Erythroblast (primary cell): ENCODE measurements around the gene GARNL3.

ENCODE experiments used
- DNase-seq, 2 experiments: peaks; one replicate each; lab custom pipeline; 2025; lab: John Stamatoyannopoulos, UW
- GATA1 ChIP-seq: IDR thresholded peaks from 2 replicates; pipeline ENCODE4 v1.6.1; 2011; ENCODE audit warnings: low read depth, mild to moderate bottlenecking, control low read depth, low read length, moderate library complexity
- POLR2A ChIP-seq: IDR thresholded peaks from 2 replicates; pipeline ENCODE4 v1.6.1; 2011; ENCODE audit warnings: mild to moderate bottlenecking, low read length

Gene GARNL3

DNA sequence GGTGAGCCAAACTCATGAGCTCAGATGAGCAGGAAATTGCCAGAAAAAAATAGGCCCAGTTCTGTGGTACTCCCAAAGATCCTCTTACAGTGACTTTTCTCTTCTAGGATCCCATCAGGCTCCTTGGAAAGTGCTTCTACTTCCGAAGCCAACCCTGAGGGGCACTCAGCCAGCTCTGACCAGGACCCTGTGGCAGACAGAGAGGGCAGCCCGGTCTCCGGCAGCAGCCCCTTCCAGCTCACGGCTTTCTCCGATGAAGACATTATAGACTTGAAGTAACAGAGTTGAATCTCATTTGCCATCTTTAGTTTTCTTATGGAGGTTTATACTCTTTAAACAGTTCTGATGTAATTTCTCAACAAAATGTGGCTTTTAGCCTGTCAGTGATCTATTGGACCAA lies 128.4 kb downstream of the GARNL3 start:
- no peak for DNase-seq
- TF ChIP-seq POLR2A (no peak), GATA1 (no peak)

DNA sequence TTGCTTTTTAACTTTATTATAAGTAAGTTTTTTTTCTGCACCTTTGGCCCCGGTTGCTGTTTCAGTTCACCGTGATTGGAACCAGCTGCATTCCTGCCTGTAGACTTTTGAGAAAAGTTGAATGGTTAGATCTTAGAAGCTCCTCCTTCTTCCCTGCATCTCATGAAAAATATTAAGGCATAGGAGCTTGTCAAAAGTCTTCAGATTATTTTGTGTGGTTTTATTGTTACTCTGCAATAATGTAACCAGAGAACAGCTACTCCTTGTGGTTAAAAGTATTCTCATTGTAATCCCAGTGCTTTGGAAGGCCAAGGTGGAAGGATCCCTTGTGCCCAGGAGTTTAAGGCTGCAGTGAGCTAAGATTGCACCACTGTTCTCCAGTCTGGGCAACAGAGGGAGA lies 129.1 kb downstream of the GARNL3 start:
- no peak for DNase-seq
- no peak for TF ChIP-seq POLR2A

DNA sequence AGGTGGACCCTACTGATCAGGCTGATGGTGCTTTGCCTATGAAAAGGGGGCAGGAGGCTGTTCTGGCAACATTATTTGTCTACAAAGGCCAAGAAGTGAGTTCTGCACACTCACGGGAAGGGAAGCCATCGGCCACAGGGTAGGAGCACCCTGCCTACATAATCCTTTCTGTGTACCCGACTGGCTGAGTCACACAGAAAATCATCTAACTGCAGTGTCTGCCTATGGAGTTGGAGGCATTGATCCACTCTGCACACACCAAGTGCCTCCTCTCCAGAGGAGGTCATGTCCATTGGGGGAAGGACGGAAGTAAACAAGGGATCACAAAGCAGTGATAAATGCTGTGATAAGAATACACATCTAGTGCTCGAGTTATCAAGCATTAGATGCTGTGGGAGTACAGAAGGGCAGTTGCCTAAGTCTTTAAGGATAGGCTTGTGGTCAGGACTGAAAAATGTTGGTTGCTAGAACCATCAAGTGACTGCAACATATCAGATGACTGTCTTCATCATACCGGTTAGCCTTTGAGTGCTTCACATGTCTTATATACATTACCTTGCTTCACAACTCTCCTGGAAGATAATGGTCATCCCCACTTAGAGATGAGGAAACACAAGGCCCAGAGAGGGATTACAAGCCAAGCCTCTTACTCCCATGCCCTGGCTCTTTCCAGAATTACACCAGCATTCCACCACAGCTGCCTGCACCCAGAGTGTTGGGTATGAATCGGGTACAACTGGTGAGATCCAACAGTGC lies 131.1 kb downstream of the GARNL3 start:
- DNase-seq = no peak
- TF ChIP-seq POLR2A = no peak
- TF ChIP-seq GATA1 = no peak

DNA sequence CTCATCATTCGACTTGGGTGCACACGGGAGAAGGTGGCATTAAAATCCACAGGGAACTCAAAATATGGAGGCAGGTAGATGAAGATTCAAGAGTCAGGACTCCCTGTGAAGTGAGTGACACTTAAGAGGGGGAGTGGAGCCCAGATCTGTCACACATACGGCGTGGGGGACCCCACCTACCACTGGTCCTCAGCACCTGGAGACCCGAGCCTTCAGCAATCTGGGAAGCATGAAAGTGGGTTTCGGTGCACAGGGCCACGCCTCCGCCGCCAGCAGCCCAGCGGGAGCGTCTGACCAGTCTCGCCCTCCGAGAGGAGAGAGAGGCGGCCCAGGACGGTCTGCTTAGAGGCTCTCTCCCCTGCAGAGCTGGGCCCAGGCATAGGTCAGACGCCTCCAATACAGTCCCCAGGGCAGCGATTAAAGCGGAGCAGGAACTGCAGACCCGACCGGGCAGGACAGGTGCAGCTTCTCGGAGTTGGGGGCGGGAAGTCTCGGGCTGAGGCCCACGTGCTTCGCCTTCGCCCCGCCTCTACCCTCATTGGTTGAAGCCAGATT lies 131.8 kb downstream of the GARNL3 start:
- DNase-seq = no peak
- TF ChIP-seq GATA1 (no peak), POLR2A (no peak)

DNA sequence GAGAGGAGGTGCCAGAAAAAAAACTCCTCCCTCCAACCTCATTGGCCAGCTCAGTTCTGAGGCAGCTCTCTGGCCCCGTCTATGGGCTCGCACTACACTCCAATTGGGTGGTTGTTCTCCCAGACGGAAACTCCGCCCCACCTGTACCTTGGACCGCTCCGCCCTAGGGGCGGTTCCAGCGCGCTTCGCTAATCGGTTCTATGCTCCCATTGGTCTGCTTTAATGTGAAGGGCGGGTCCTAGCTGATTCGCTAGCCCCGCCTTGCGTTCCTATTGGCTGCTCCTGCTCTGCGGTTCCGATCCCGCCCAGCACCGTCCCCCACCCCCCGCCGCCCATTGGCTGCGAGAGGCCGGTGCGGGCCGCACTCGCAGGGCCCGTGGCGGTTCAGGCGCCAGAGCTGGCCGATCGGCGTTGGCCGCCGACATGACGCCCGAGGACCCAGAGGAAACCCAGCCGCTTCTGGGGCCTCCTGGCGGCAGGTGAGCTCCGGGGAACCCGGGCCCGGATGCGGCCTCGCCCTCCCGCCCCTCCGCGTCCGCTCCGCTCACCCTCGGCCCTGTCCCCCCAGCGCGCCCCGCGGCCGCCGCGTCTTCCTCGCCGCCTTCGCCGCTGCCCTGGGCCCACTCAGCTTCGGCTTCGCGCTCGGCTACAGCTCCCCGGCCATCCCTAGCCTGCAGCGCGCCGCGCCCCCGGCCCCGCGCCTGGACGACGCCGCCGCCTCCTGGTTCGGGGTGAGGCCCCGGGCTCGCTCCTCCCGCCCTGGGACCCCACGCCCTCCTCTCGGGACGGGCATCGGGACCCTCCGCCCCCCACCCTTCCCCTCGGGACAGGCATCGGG lies 132.5 kb downstream of the GARNL3 start, which contains the start of gene SLC2A8:
Gene SLC2A8, plus strand, starts transcription at position 362 of the 838 bp plus-strand sequence. Its CDS starts 62 bp downstream, at position 424.
- TF ChIP-seq POLR2A = no peak
- DNase-seq = peak; percentile 98 to 99

DNA sequence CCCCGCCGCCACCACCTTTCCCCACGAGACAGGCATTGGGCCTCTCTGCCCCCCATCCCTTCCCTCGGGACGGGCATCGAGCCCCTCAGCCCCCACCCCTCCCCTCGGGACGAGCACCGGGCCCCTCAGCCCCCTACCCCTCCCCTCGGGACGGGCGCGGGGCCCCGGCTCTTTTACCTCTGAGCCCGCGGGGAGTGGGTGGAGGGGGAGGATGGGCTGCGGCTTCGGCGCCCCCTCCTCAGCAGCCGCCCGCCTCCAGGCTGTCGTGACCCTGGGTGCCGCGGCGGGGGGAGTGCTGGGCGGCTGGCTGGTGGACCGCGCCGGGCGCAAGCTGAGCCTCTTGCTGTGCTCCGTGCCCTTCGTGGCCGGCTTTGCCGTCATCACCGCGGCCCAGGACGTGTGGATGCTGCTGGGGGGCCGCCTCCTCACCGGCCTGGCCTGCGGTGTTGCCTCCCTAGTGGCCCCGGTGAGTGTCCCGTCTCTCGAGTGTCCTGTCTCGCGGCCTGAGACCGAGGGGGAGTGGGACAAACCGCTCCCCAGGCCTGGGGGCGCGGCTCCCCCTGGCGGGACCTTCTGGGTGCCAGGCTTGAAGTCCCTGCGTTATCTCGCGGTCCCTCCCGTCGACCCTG lies 133.2 kb downstream of the GARNL3 start:
- DNase-seq = peak; percentile 43 to 58
- no peak for TF ChIP-seq GATA1

DNA sequence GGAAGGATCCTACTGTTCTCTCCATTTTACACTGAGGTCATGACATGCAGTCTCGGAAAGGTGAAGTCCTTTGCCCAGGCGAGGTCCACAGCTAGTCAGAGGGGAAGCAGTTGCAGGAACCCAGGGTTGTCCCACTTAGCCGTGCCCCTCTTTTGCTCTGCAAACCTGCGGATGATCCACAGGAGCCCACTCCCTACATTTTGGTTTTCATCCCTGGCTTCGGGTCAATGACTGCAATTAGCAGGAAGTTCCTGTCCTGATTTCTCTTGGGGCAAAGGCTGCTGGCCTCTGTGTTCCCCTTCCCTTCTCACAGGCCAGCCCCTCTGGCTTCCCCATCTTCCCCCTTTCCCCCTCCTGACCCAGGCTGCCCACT lies 133.7 kb downstream of the GARNL3 start:
- DNase-seq = no peak
- TF ChIP-seq GATA1 (no peak), POLR2A (no peak)

DNA sequence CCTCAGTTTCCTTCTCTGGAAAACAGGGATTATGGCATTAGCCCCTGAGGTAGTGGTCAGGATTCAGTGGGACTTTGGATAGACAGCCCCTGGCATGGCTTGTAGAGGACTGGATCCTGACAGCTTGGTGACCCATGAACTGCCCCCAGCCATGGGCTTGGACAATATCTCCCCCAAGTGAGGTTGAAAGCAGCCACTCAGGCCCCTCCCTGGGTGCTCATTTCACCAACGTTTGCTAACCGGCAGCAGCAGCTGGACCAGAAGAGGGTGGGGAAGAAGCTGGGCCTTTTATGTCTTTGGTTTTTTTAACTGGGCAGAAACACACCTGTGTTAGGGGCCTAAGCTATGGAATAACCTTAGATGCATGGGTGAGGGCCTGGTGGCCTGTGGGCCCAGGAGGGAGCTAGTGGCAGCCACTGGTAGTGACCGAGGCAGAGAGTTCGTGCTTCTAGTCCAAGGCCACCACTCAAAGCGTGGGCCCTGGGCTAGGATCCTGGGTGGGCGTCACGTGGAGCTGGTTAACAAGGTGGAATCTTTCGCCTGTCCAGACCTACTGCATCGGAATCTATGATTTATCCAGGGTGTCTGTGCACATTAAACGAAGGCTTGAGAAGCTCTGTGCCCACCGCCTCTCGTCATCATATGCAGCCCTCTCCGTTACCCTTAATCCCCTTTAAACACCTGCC lies 134.3 kb downstream of the GARNL3 start:
- TF ChIP-seq GATA1 (no peak), POLR2A (no peak)
- no peak for DNase-seq

DNA sequence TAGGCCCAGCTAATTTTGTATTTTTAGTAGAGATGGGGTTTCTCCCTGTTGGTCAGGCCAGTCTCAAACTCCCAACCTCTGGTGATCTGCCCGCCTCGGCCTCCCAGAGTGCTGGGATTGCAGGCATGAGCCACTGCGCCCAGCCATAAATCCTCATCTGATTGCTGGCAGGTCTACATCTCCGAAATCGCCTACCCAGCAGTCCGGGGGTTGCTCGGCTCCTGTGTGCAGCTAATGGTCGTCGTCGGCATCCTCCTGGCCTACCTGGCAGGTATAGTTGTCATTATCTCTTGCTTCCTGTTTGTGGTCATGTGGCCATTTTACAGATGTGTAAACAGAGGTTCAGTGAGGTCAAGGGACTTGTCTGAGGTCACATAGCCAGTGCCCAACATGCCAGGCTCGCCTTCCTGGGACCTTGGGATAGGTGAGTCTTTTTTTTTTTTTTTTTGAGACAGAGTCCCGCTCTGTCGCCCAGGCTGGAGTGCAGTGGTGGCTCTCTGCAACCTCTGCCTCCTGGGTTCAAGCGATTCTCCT lies 135.2 kb downstream of the GARNL3 start:
- DNase-seq = no peak

DNA sequence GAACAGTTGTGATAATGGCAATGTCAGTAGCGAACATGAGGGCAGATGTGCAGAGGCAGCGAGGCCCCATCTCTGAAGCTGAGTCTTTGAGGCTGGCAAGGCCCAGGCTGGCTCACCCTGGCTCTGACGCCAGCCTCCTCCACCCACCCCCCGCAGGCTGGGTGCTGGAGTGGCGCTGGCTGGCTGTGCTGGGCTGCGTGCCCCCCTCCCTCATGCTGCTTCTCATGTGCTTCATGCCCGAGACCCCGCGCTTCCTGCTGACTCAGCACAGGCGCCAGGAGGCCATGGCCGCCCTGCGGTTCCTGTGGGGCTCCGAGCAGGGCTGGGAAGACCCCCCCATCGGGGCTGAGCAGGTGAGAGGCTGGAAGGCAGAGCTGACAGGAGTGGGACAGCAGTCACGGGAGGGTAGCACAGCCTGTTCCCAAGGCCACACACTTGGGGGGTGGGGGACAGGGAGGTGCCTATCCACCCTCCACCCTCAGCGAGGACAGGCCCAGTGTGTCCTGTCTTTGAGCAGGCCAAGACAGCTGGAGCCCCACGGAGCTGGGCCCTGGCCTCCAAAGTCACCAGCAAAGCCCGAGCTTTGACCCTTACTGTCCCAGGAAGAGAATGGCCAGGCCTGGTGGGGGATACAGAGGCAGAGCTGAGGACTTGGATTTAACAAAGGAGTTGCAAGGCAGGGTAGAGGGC lies 138.0 kb downstream of the GARNL3 start:
- TF ChIP-seq POLR2A (no peak), GATA1 (no peak)

More for the DNA sequence above, 135.2 kb downstream of the GARNL3 start:
- no peak for TF ChIP-seq POLR2A
- TF ChIP-seq GATA1 = no peak

DNA sequence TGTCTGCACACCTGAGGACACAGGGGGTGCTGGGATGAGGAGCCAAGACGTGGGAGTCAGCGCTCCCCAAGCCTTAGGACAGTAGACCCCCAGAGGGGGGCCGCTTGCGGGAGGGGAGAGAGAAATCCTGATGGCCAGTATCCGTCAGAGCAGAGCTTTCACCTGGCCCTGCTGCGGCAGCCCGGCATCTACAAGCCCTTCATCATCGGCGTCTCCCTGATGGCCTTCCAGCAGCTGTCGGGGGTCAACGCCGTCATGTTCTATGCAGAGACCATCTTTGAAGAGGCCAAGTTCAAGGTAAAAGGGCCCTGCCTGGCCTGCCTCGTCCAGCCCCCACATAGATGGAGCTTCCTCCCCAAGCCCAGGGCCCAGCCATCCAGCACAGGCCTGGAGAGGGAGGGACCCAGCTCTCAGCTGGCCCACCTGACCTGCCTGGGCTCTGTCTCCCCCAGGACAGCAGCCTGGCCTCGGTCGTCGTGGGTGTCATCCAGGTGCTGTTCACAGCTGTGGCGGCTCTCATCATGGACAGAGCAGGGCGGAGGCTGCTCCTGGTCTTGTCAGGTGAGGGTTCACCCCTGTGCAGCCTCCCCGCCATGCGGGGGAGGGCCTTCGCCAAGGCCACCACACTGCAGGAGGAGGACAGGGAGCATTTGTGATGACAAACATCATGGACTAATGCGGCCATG lies 139.1 kb downstream of the GARNL3 start:
- no peak for DNase-seq
- no peak for TF ChIP-seq POLR2A
- TF ChIP-seq GATA1 = no peak

More for the DNA sequence above, 138.0 kb downstream of the GARNL3 start:
- DNase-seq = no peak

DNA sequence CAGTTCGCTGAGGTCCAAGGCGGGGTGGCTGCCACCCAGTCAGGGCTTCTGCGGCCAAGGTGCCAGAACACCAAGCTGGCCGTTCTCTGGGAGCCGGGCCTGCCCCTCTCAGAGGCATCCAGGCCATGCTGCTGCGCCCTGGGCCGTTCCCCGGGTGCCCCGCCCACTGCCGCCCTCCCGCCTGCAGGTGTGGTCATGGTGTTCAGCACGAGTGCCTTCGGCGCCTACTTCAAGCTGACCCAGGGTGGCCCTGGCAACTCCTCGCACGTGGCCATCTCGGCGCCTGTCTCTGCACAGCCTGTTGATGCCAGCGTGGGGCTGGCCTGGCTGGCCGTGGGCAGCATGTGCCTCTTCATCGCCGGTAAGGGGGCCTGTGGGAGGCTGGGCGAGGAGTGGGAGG lies 140.1 kb downstream of the GARNL3 start:
- TF ChIP-seq POLR2A (no peak), GATA1 (no peak)
- DNase-seq = no peak
